HuH-7.5 (cell line): ENCODE data around the gene GPN2.

Source experiments
- DNase-seq: peaks from one replicate; pipeline ENCODE4 v3.0.0; 2011; ENCODE audit warnings: low spot score

Gene GPN2

GRCh38 chr1:26831546-26832248 lies 58.4 kb downstream of the GPN2 start:
- DNase-seq = peak; percentile 64

- no peak for DNase-seq
Observed at GRCh38 chr1:26831059-26831458, 59.0 kb downstream of the GPN2 start.

- no peak for DNase-seq
Observed at GRCh38 chr1:26829184-26829911, 60.7 kb downstream of the GPN2 start.

GRCh38 chr1:26828411-26828991 lies 61.6 kb downstream of the GPN2 start:
- no peak for DNase-seq

- DNase-seq = no peak
Observed at GRCh38 chr1:26827663-26828062, 62.4 kb downstream of the GPN2 start.

- DNase-seq = no peak
Observed at GRCh38 chr1:26827106-26827604, 62.9 kb downstream of the GPN2 start.

GRCh38 chr1:26826261-26827105 lies 63.6 kb downstream of the GPN2 start, which contains the start of gene ZDHHC18:
TSS of gene ZDHHC18 (plus strand) at chr1:26826688. CDS start at chr1:26826805, 117 bp downstream.
- DNase-seq = peak; percentile 80
